Spleen (tissue), 11 donors: ENCODE results near the gene TXNDC15. TPM values are rescaled to one million over a fixed set of nuclear protein-coding genes. Genes with fewer than 3 reads are reported as not detected.

Experiments
- DNase-seq: peaks from one replicate; pipeline ENCODE4 v3.0.0-alpha.2; 2020
- H3K27ac ChIP-seq, 8 donors: fragments of 200-600 bp; sonication (generic) in 7 of 8; 1 replicate in 4 of 8; 2 replicates in 4 of 8; pipeline versions ENCODE4 v1.5.0 to v1.8.0; 2016 to 2021; ENCODE audit warnings: inconsistent platforms in 4 of 8, mild to moderate bottlenecking in 4 of 8, moderate library complexity in 1 of 8
- H3K27me3 ChIP-seq, 7 donors: fragments of 200-600 bp; sonication (generic) in 6 of 7; replicated peaks in 1 of 7; 1 replicate in 4 of 7; 2 replicates in 3 of 7; pipeline versions ENCODE4 v1.5.0 to v1.8.0; 2016 to 2021; ENCODE audit warnings: inconsistent platforms in 3 of 7, mild to moderate bottlenecking in 1 of 7
- H3K36me3 ChIP-seq, 6 donors: fragments of 200-600 bp; sonication (generic) in 5 of 6; 1 replicate in 4 of 6; 2 replicates in 2 of 6; pipeline versions ENCODE4 v1.5.0 to v1.8.0; 2016 to 2021; ENCODE audit warnings: inconsistent platforms in 2 of 6
- H3K4me1 ChIP-seq, 6 donors: fragments of 200-600 bp; sonication (generic) in 5 of 6; 1 replicate in 3 of 6; 2 replicates in 3 of 6; pipeline versions ENCODE4 v1.5.0 to v1.8.0; 2016 to 2021; ENCODE audit warnings: inconsistent platforms in 3 of 6
- H3K4me3 ChIP-seq, 8 donors: fragments of 200-600 bp; sonication (generic) in 7 of 8; 1 replicate in 4 of 8; 2 replicates in 4 of 8; pipeline versions ENCODE4 v1.5.0 to v1.8.0; 2016 to 2021; ENCODE audit warnings: inconsistent platforms in 4 of 8, mild to moderate bottlenecking in 4 of 8, moderate library complexity in 2 of 8
- H3K9me3 ChIP-seq, 8 donors: fragments of 200-600 bp; sonication (generic) in 7 of 8; 1 replicate in 4 of 8; 2 replicates in 4 of 8; pipeline versions ENCODE4 v1.5.0 to v1.8.0; 2016 to 2021; ENCODE audit warnings: inconsistent platforms in 4 of 8
- CTCF ChIP-seq, 11 experiments: fragments of 200-600 bp in 7 of 11; fragments of 450-650 bp in 4 of 11; sonication (generic) in 4 of 11; IDR thresholded peaks in 8 of 11; conservative IDR thresholded peaks in 3 of 11; 1 replicate in 7 of 11; 2 replicates in 4 of 11; pipeline versions ENCODE4 v1.4.0 to v1.8.0; 2016 to 2021; ENCODE audit warnings: antibody characterized with exemption in 11 of 11, inconsistent platforms in 4 of 11, mild to moderate bottlenecking in 1 of 11
- POLR2A ChIP-seq, 3 donors: fragments of 450-650 bp; IDR thresholded peaks; one replicate each; pipeline ENCODE4 v1.5.1; 2017; ENCODE audit warnings: antibody characterized with exemption in 3 of 3, mild to moderate bottlenecking in 1 of 3
- POLR2AphosphoS5 ChIP-seq, 3 donors: sonication (generic); formaldehyde crosslinking; IDR thresholded peaks; one replicate each; pipeline ENCODE4 v1.5.1; 2017; ENCODE audit warnings: antibody characterized with exemption in 3 of 3
- WGBS, 5 donors: extraction: QIAGEN DNeasy Blood & Tissue Kit in 3 of 5; methylation state at CpG; one replicate each; pipeline versions ENCODE4 v1.1.5 to v1.1.7; 2013 to 2018; 5-methylcytosine and 5-hydroxymethylcytosine counted together
- intact Hi-C: fragments of 100-400 bp; cut with DNase I; formaldehyde crosslinking; loops from one replicate; pipeline ENCODE4 v1.15.0; 2023; ENCODE audit warnings: low total_unique reads
- polyA plus RNA-seq, 3 donors: library from polyadenylated mRNA; stranded (reverse); fragments of 200-250 nt; gene quantifications; one replicate each; pipeline ENCODE4 v1.2.1, GENCODE V29; 2013
- total RNA-seq, 7 donors: library from RNA; depleted of rRNA in 3 of 7; stranded (reverse); fragments of >200 nt in 3 of 7; fragmentation: NEBNext Ultra II Directional in 4 of 7; extraction: Animal tissue kit (Norgen Biotek cat#: 25700) in 4 of 7; gene quantifications; one replicate each; pipeline versions ENCODE4 v1.1.0 to v1.2.1, GENCODE V29; 2016 to 2021
- donor health status: healthy with polysubstance abuse.
- donor health status: DM: no; HTN: no; CAD: no; lungs with moderate emphysema.
- donor health status: DM: no; HTN: no; CAD: no.
- donor health status: Bipolar disorder and iron deficiency.
- donor health status: healthy.
- donor health status: DM: no; HTN: no; CAD: no.
- donor health status: DM: yes; HTN: yes; CAD: no.

The TXNDC15 gene
- total and polyA plus RNA-seq, 10 donors, result 37.4 to 109 (median 58.0) TPM

GRCh38 chr5:134913795-134914194 is 39.6 kb downstream of the TXNDC15 start:
- Histone ChIP-seq H3K9me3 (no peaks in the 10 kb centered on the region), H3K27me3 (no peaks in the 10 kb centered on the region), H3K36me3 (peaks cover 0 to 93% (median 44%) of the 10 kb centered on the region in 6 donors), H3K4me1 (no peaks in the 10 kb centered on the region), H3K4me3 (no peak overlapping the region), H3K27ac (no peak overlapping the region)
- intact Hi-C loops, result no loop called here
- DNase-seq, result no peak
- 91 to 100% (median 97%) methylated on average over 1 of the region's 1 CpG for WGBS, 5 donors
- TF ChIP-seq POLR2AphosphoS5 (IDR thresholded peaks at IDR 0.05) (no peak), POLR2A (IDR thresholded peaks at IDR 0.05) (no peak), CTCF (IDR thresholded peaks at IDR 0.05 in 8 of 11, conservative IDR thresholded peaks at IDR 0.05 in 3 of 11) (no peak)

- H3K4me3 ChIP-seq, result no peak overlapping the region
- 91 to 96% (median 92%) methylated on average over 10 of the region's 10 CpGs for WGBS, 5 donors
- H3K4me1 ChIP-seq, result no peaks in the 10 kb centered on the region
- intact Hi-C loops, result loop anchor here (5.0 kb wide), 1 partner anchor 275 kb away; no protein-coding TSS in a partner anchor
- TF ChIP-seq CTCF (IDR thresholded peaks at IDR 0.05 in 8 of 11, conservative IDR thresholded peaks at IDR 0.05 in 3 of 11) (no peak), POLR2AphosphoS5 (IDR thresholded peaks at IDR 0.05) (no peak), POLR2A (IDR thresholded peaks at IDR 0.05) (no peak)
- H3K36me3 ChIP-seq, result peaks cover 0 to 80% (median 36%) of the 10 kb centered on the region in 6 donors
- H3K27me3 ChIP-seq, result no peaks in the 10 kb centered on the region
- no peak for DNase-seq
- no peak overlapping the region for H3K27ac ChIP-seq
- H3K9me3 ChIP-seq, result no peaks in the 10 kb centered on the region
Measured at GRCh38 chr5:134917070-134917815, 43.1 kb downstream of the TXNDC15 start.

- Histone ChIP-seq H3K4me1 (no peaks in the 10 kb centered on the region), H3K4me3 (no peak overlapping the region), H3K9me3 (no peaks in the 10 kb centered on the region), H3K27me3 (no peaks in the 10 kb centered on the region), H3K36me3 (peaks cover 0 to 64% (median 29%) of the 10 kb centered on the region in 6 donors), H3K27ac (no peak overlapping the region)
- intact Hi-C loops, result loop anchor here (5.0 kb wide), 1 partner anchor 273 kb away; no protein-coding TSS in a partner anchor
- 94 to 98% (median 96%) methylated on average over 3 of the region's 3 CpGs for WGBS, 5 donors
- no peak for TF ChIP-seq POLR2A (IDR thresholded peaks at IDR 0.05)
- no peak for TF ChIP-seq CTCF (IDR thresholded peaks at IDR 0.05 in 8 of 11, conservative IDR thresholded peaks at IDR 0.05 in 3 of 11)
- DNase-seq, result no peak
Measured at GRCh38 chr5:134918861-134919260, 44.7 kb downstream of the TXNDC15 start.

- H3K9me3 ChIP-seq, result no peaks in the 10 kb centered on the region
- H3K27ac ChIP-seq, result no peak overlapping the region
- H3K4me3 ChIP-seq, result no peak overlapping the region
- WGBS, 5 donors, result 95 to 98% (median 97%) methylated on average over 9 of the region's 9 CpGs
- TF ChIP-seq POLR2A (IDR thresholded peaks at IDR 0.05) (no peak), CTCF (IDR thresholded peaks at IDR 0.05 in 8 of 11, conservative IDR thresholded peaks at IDR 0.05 in 3 of 11) (no peak), POLR2AphosphoS5 (IDR thresholded peaks at IDR 0.05) (no peak)
- peaks cover 0 to 42% (median 10%) of the 10 kb centered on the region in 6 donors for H3K36me3 ChIP-seq
- intact Hi-C loops, result no loop called here
- H3K27me3 ChIP-seq, result no peaks in the 10 kb centered on the region
- DNase-seq, result no peak
- H3K4me1 ChIP-seq, result no peaks in the 10 kb centered on the region
Measured at GRCh38 chr5:134920848-134921575, 46.8 kb downstream of the TXNDC15 start.
